ENCODE measurements around the gene TRAPPC13.
"Not testable (repeated sequence)": the region's sequence is repeated elsewhere in the genome, so short reads cannot be mapped to it uniquely, and the experiment has no call there.

GRCh38 chr5:65601761-65602160, 23.1 kb upstream of the TRAPPC13 start:
- TF ChIP-seq CTCF, POLR2A, EP300 (IDR thresholded peaks at IDR 0.05): not testable (repeated sequence)
